T47D (cell line): ENCODE data around the gene PAXX.

Source experiments
- DNase-seq, 2 experiments: peaks; one replicate each; pipeline versions ENCODE4 v3.0.0 to v3.0.0-alpha.2; 2011 to 2012; ENCODE audit warnings: low read depth in 1 of 2, low spot score in 1 of 2
- JUND ChIP-seq: IDR thresholded peaks from 2 replicates; pipeline ENCODE4 v1.6.1; 2012; ENCODE audit warnings: low read depth
- in situ Hi-C: cut with HindIII; loops from 2 replicates; pipeline ENCODE4 v1.10.0; 2016; ENCODE audit warnings: low sequenced_read_pairs, low pct_unique_long_range_greater_than_20kb

Gene PAXX

GRCh38 chr9:137009217-137009616 lies 17.0 kb downstream of the PAXX start:
- in situ Hi-C loops, result no loop called here
- no peak for TF ChIP-seq JUND
- DNase-seq, result no peak

- in situ Hi-C loops, result no loop called here
- no peak for DNase-seq
Measured at GRCh38 chr9:137009938-137010732, 17.9 kb downstream of the PAXX start.

GRCh38 chr9:137011156-137011555 lies 18.9 kb downstream of the PAXX start:
- in situ Hi-C loops, result no loop called here
- no peak for DNase-seq
- TF ChIP-seq JUND, result no peak

More at GRCh38 chr9:137009938-137010732, 17.9 kb downstream of the PAXX start:
- no peak for TF ChIP-seq JUND

- in situ Hi-C loops, result no loop called here
- no peak for TF ChIP-seq JUND
- no peak for DNase-seq
Measured at GRCh38 chr9:137011907-137012675, 19.9 kb downstream of the PAXX start.

GRCh38 chr9:137012694-137013570 lies 20.7 kb downstream of the PAXX start:
- in situ Hi-C loops, result no loop called here
- TF ChIP-seq JUND, result no peak
- no peak for DNase-seq

- DNase-seq, result no peak
- in situ Hi-C loops, result no loop called here
- no peak for TF ChIP-seq JUND
Measured at GRCh38 chr9:137013571-137013940, 21.3 kb downstream of the PAXX start.

GRCh38 chr9:137014166-137014565 lies 21.9 kb downstream of the PAXX start:
- no peak for TF ChIP-seq JUND
- in situ Hi-C loops, result no loop called here
- DNase-seq, result no peak

- TF ChIP-seq JUND, result no peak
- in situ Hi-C loops, result no loop called here
- DNase-seq, result no peak
Measured at GRCh38 chr9:137014776-137015539, 22.7 kb downstream of the PAXX start.

GRCh38 chr9:137015540-137015930 lies 23.3 kb downstream of the PAXX start:
- in situ Hi-C loops, result no loop called here
- no peak for TF ChIP-seq JUND
- DNase-seq, result no peak

- DNase-seq, result no peak
- in situ Hi-C loops, result no loop called here
- TF ChIP-seq JUND, result no peak
Measured at GRCh38 chr9:137015976-137016375, 23.8 kb downstream of the PAXX start.

- no peak for TF ChIP-seq JUND
- in situ Hi-C loops, result no loop called here
- DNase-seq, result no peak
Measured at GRCh38 chr9:137016436-137016835, 24.2 kb downstream of the PAXX start.

- DNase-seq, result no peak
- no peak for TF ChIP-seq JUND
- in situ Hi-C loops, result no loop called here
Measured at GRCh38 chr9:137017071-137017470, 24.8 kb downstream of the PAXX start.
